GM12878 (cell line): ENCODE results near the gene USP9X. TPM values are rescaled to one million over a fixed set of nuclear protein-coding genes. Genes with fewer than 3 reads are reported as not detected.

Experiments
- ATAC-seq: fragments of 200-7000 bp; cut with Tn5 transposase; 3 replicates; pipeline ENCODE4 v1.9.1; 2020; ENCODE audit warnings: mild to moderate bottlenecking, moderate library complexity
- BruUV-seq: library from RNA; stranded (reverse); fragments of 400-500 nt; replicated peaks from 2 replicates; lab custom pipeline; 2021; lab: Mats Ljungman, UMichigan
- CTCF ChIA-PET: fragments of 300-600 bp; sonication (Branson Sonifier 250); formaldehyde crosslinking; extraction: SDS; loops from one replicate; lab custom pipeline; 2021; ENCODE audit warnings: inconsistent platforms; lab: Yijun Ruan, JAX
- POLR2A ChIA-PET: fragments of 350-600 bp; formaldehyde crosslinking; extraction: SDS; loops from one replicate; lab custom pipeline; 2021; ENCODE audit warnings: inconsistent platforms; lab: Charles Lee
- RAD21 ChIA-PET: fragments of 300-600 bp; sonication (Branson Sonifier 250); formaldehyde crosslinking; loops from one replicate; lab custom pipeline; 2023; ENCODE audit warnings: antibody characterized with exemption; ENCODE audit not compliant: unreplicated experiment; lab: Charles Lee
- SMC1A ChIA-PET: fragments of 300-600 bp; sonication (Branson Sonifier 250); formaldehyde crosslinking; loops from one replicate; lab custom pipeline; 2023; ENCODE audit not compliant: unreplicated experiment, uncharacterized antibody; lab: Charles Lee
- DNase-seq: peaks from one replicate; pipeline ENCODE4 v3.0.0-alpha.2; 2011; ENCODE audit warnings: low read depth, low spot score
- FAIRE-seq: peaks from 3 replicates; lab custom pipeline; 2011; peaks lifted over from hg19 to GRCh38; lab: Jason Lieb, UNC
- H2AFZ ChIP-seq: 2 replicates; pipeline ENCODE4 v1.6.0; 2011; ENCODE audit warnings: low read depth, low read length, control low read depth; ENCODE audit not compliant: control insufficient read depth
- H3K27ac ChIP-seq: 2 replicates; pipeline ENCODE4 v1.5.1; 2011; ENCODE audit warnings: control low read depth; ENCODE audit not compliant: control insufficient read depth, insufficient read depth
- H3K27me3 ChIP-seq, 2 experiments: replicated peaks in 1 of 2; 2 replicates each; pipeline versions ENCODE4 v1.6.0 to v1.6.1; 2011; ENCODE audit warnings: low read length in 1 of 2; ENCODE audit not compliant: control insufficient read depth in 2 of 2, insufficient read depth in 2 of 2
- H3K36me3 ChIP-seq, 2 experiments: 2 replicates each; pipeline ENCODE4 v1.5.1; 2011; ENCODE audit warnings: low read length in 1 of 2; ENCODE audit not compliant: control insufficient read depth in 2 of 2, insufficient read depth in 2 of 2
- H3K4me1 ChIP-seq: 2 replicates; pipeline ENCODE4 v1.6.1; 2011; ENCODE audit warnings: mild to moderate bottlenecking, low read length, moderate library complexity, mixed read lengths; ENCODE audit not compliant: control insufficient read depth, insufficient read depth
- H3K4me2 ChIP-seq: 2 replicates; pipeline ENCODE4 v1.6.0; 2011; ENCODE audit warnings: control low read depth; ENCODE audit not compliant: control insufficient read depth, insufficient read depth
- H3K4me3 ChIP-seq: fragments of 200-600 bp; sonication (generic); 2 replicates; pipeline ENCODE4 v1.5.1; 2016
- H3K79me2 ChIP-seq: 2 replicates; pipeline ENCODE4 v1.6.0; 2011; ENCODE audit warnings: low read length; ENCODE audit not compliant: control insufficient read depth, insufficient read depth
- H3K9ac ChIP-seq: 2 replicates; pipeline ENCODE4 v1.8.0; 2011; ENCODE audit warnings: low read length, control low read depth, mixed read lengths; ENCODE audit not compliant: control insufficient read depth, insufficient read depth
- H3K9me3 ChIP-seq: replicated peaks from 3 replicates; pipeline ENCODE4 v1.5.1; 2011; ENCODE audit warnings: mild to moderate bottlenecking, low read length; ENCODE audit not compliant: control insufficient read depth, insufficient read depth
- H4K20me1 ChIP-seq: 2 replicates; pipeline ENCODE4 v1.6.0; 2011; ENCODE audit not compliant: control insufficient read depth, insufficient read depth
- BHLHE40 ChIP-seq, 2 experiments: fragments of 450-650 bp in 1 of 2; IDR thresholded peaks; 2 replicates each; pipeline ENCODE4 v1.6.1; 2011 to 2017; ENCODE audit warnings: low read depth in 2 of 2, borderline replicate concordance in 1 of 2, improper control_type of control experiment in 1 of 2, low read length in 1 of 2, mild to moderate bottlenecking in 1 of 2
- CHD4 ChIP-seq: fragments of 200-600 bp; sonication (generic); IDR thresholded peaks from 2 replicates; pipeline ENCODE4 v1.6.1; 2016; ENCODE audit warnings: mild to moderate bottlenecking
- ESRRA ChIP-seq: IDR thresholded peaks from 2 replicates; pipeline ENCODE4 v1.6.1; 2012; ENCODE audit warnings: mild to moderate bottlenecking, low read length, improper control_type of control experiment
- MEF2B ChIP-seq: fragments of 450-650 bp; IDR thresholded peaks from 2 replicates; pipeline ENCODE4 v1.6.1; 2018; ENCODE audit warnings: mild to moderate bottlenecking, moderate library complexity; ENCODE audit not compliant: partially characterized antibody, poor library complexity, severe bottlenecking
- NR2C2 ChIP-seq: IDR thresholded peaks from 2 replicates; pipeline ENCODE4 v1.6.1; 2011; ENCODE audit warnings: borderline replicate concordance, low read depth; ENCODE audit not compliant: control insufficient read depth, insufficient read length
- PAX5 ChIP-seq: IDR thresholded peaks from 2 replicates; pipeline ENCODE4 v1.6.1; 2011; ENCODE audit warnings: low read depth, low read length, borderline replicate concordance
- RCOR1 ChIP-seq: conservative IDR thresholded peaks from 2 replicates; pipeline ENCODE4 v1.6.1; 2012; ENCODE audit warnings: low read depth, low read length, improper control_type of control experiment
- SPI1 ChIP-seq: IDR thresholded peaks from 2 replicates; pipeline ENCODE4 v1.6.1; 2011; ENCODE audit warnings: low read depth, mild to moderate bottlenecking, low read length, moderate library complexity, borderline replicate concordance; ENCODE audit not compliant: insufficient read depth
- YY1 ChIP-seq: IDR thresholded peaks from 2 replicates; pipeline ENCODE4 v1.6.1; 2011; ENCODE audit warnings: low read depth, mild to moderate bottlenecking, low read length
- ZBTB11 ChIP-seq: fragments of 450-650 bp; formaldehyde crosslinking; IDR thresholded peaks from 2 replicates; pipeline ENCODE4 v1.5.0; 2022; ENCODE audit warnings: mild to moderate bottlenecking, missing genetic modification characterization
- ZNF217 ChIP-seq: fragments of 450-650 bp; IDR thresholded peaks from 2 replicates; pipeline ENCODE4 v1.6.1; 2017; ENCODE audit warnings: antibody characterized with exemption, mild to moderate bottlenecking
- WGBS: methylation state at CpG from one replicate; pipeline ENCODE4 v1.1.6; 2016; ENCODE audit warnings: low lambda C conversion rate; ENCODE audit not compliant: insufficient replicate concordance, insufficient coverage; ENCODE audit errors: missing lambda C conversion rate; 5-methylcytosine and 5-hydroxymethylcytosine counted together
- in situ Hi-C: fragments of 300-500 bp; cut with MboI; formaldehyde crosslinking; loops from 9 replicates; pipeline ENCODE4 v1.14.3; 2018; ENCODE audit warnings: mixed read lengths
- intact Hi-C: fragments of 100-400 bp; cut with micrococcal nuclease; formaldehyde crosslinking; loops from one replicate; pipeline ENCODE4 v1.14.2; 2022; ENCODE audit not compliant: unreplicated experiment
- polyA plus RNA-seq, 11 experiments: library from polyadenylated mRNA; depleted of rRNA in 4 of 11; unstranded in 6 of 11; stranded (reverse) in 5 of 11; fragments of >200 nt; fragmentation: Nextera tagmentation in 4 of 11; fragmentation: Illumina TruSeq in 1 of 11; extraction: Ambion mirVana in 4 of 11; extraction: Trizol in 1 of 11; gene quantifications; 1 replicate in 1 of 11; 2 replicates in 10 of 11; pipeline versions ENCODE4 v1.2.1 to v1.2.3, GENCODE V29; 2011 to 2016; ENCODE audit warnings: inconsistent platforms in 2 of 11, missing spikeins in 2 of 11, low read depth in 1 of 11
- total RNA-seq, 4 experiments: library from RNA; depleted of rRNA in 3 of 4; stranded (reverse); fragments of >200 nt in 3 of 4; fragmentation: Illumina TruSeq in 1 of 4; extraction: Trizol in 1 of 4; gene quantifications; 2 replicates each; pipeline versions ENCODE4 v1.2.1 to v1.2.3, GENCODE V29; 2013 to 2021

The USP9X gene
- total and polyA plus RNA-seq, 10 of the 15 experiments (the other 5 are each of a cell fraction or from before 2014, with no cell fraction given): 9.3 to 61.6 (median 31.7) TPM

- Histone ChIP-seq H3K9me3 (no peaks in the 10 kb centered on the region), H3K79me2 (no peaks in the 10 kb centered on the region), H3K4me1 (no peaks in the 10 kb centered on the region), H3K27ac (no peak overlapping the region), H3K36me3 (no peaks in the 10 kb centered on the region), H3K27me3 (no peaks in the 10 kb centered on the region; a peak in 2 of 4 replicates)
- FAIRE-seq: no peak
- RAD21 ChIA-PET: no interaction called here
- CTCF ChIA-PET: interaction anchor here (1.0 kb wide), 1 partner anchor 252 kb away, joined by 4 read pairs; no protein-coding TSS in a partner anchor
- 77% methylated on average over 3 of the region's 3 CpGs for WGBS
- DNase-seq: no peak
- ATAC-seq: no peak; the same call in 2 of the 3 replicates
- TF ChIP-seq MEF2B: no peak
- no peak for TF ChIP-seq CHD4
- TF ChIP-seq SPI1: no peak
- no peak for TF ChIP-seq ZBTB11
- no peak for TF ChIP-seq BHLHE40 (IDR thresholded peaks at IDR 0.05; ENCODE audit: borderline replicate concordance in 1 of 2, low read depth in 2 of 2, low read length in 1 of 2)
- TF ChIP-seq YY1: no peak
- TF ChIP-seq NR2C2: no peak
- no peak for TF ChIP-seq ESRRA
- no peak for TF ChIP-seq PAX5
- no peak for TF ChIP-seq RCOR1
- TF ChIP-seq ZNF217: no peak
- TF ChIP-seq, all 136 proteins: peak for 0
- intact Hi-C loops (no loop called here), in situ Hi-C loops (no loop called here)
- POLR2A ChIA-PET: no interaction called here
- Histone ChIP-seq H3K4me2 (no peak overlapping the region), H3K4me3 (no peak overlapping the region), H4K20me1 (no peaks in the 10 kb centered on the region), H3K9ac (no peak overlapping the region), H2AFZ (no peak overlapping the region)
- SMC1A ChIA-PET: interaction anchor here (0.8 kb wide), 1 partner anchor 69 kb away, joined by 4 read pairs; no protein-coding TSS in a partner anchor
- BruUV-seq: no TSS peak
Measured at GRCh38 chrX:41045960-41046567, 39.2 kb upstream of the USP9X start.
